ENCODE results near the gene CCDC184.
"Not testable (repeated sequence)": the region's sequence is repeated elsewhere in the genome, so short reads cannot be mapped to it uniquely, and the experiment has no call there.

Gene CCDC184

GRCh38 chr12:48183091-48183875, at the start of gene CCDC184:
Gene CCDC184, plus strand, starts transcription at chr12:48183644. Its CDS starts 479 bp downstream, at chr12:48184123.
- DNase-seq: peak; percentile 63

DNA sequence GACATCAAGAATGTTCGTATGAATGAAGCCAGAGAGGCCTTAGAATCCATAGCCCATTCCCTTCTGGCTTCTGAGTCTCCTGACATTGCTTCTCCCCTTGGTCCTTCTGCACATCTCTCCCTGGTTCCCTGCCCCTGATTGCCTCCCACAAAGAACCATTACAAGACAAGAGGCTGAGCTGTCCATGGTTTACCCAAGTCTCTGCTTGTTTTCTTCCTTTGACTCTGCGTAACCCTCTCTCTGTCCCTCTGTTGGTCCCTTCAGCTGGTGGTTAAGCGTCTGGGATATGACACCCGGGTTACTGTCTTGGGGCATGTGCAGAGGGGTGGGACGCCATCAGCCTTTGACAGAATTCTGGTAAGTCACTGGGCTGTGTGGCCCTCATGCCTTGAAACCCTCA, 48.4 kb upstream of the CCDC184 start:
- DNase-seq: no peak

GRCh38 chr12:48142818-48143674, 40.4 kb upstream of the CCDC184 start:
- DNase-seq: no peak

- DNase-seq: no peak
These were observed 39.5 kb upstream of the CCDC184 start for GRCh38 chr12:48143898-48144297.

DNA sequence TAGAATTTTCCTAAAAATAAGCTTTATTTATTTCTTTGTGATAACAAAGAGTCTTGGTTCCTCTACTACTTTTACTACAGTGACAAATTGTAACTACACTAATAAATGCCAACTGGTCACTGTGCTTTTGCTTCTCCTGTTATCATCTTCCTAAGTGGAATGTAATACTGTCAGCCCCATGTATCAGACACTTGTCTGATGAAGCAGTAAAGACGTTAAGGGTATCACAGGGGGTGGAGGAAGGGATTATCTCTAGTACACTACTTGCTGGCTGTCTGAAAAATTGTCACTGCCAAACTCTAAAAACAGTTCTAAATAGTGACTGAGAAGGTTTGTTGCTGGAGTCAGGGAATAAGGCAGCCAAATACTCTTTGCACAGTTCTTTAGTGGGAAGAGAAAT, 37.5 kb upstream of the CCDC184 start:
- no peak for DNase-seq

- DNase-seq: no peak
These were observed 32.2 kb upstream of the CCDC184 start for GRCh38 chr12:48151103-48151771.

DNA sequence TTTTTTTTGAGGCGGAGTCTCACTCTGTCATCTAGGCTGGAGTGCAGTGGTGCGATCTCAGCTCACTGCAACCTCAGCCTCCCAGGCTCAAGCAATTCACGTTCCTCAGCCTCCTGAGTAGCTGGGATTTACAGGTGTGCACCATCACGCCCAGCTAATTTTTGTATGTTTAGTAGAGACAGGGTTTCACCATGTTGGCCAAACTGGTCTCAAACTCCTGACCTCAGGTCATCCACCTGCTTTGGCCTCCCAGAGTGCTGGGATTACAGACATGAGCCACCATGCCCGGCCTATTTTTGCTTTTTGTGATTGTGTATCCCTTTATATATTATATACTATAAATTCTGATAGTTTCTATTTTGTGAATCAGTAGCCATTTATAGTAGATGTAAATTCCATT, 27.7 kb upstream of the CCDC184 start:
- DNase-seq: not testable (repeated sequence)

DNA sequence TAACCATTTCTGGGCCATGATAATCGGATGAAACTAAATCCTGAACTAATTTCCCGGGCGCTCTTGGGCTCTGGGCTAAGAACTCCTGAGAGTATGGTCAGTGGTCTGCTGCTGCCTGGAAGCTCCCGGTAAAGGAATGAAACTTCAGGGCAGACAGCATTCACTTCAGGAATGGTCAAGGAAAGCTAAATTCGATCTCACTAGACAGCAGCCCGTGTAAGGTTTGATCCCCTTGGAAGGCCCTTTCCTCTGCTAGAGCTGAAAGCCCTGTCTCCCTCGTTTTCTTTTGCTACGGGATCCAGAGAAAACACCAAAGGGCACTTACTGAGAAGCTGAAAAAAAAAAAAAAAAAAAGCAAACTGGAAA, 26.8 kb upstream of the CCDC184 start:
- no peak for DNase-seq

DNA sequence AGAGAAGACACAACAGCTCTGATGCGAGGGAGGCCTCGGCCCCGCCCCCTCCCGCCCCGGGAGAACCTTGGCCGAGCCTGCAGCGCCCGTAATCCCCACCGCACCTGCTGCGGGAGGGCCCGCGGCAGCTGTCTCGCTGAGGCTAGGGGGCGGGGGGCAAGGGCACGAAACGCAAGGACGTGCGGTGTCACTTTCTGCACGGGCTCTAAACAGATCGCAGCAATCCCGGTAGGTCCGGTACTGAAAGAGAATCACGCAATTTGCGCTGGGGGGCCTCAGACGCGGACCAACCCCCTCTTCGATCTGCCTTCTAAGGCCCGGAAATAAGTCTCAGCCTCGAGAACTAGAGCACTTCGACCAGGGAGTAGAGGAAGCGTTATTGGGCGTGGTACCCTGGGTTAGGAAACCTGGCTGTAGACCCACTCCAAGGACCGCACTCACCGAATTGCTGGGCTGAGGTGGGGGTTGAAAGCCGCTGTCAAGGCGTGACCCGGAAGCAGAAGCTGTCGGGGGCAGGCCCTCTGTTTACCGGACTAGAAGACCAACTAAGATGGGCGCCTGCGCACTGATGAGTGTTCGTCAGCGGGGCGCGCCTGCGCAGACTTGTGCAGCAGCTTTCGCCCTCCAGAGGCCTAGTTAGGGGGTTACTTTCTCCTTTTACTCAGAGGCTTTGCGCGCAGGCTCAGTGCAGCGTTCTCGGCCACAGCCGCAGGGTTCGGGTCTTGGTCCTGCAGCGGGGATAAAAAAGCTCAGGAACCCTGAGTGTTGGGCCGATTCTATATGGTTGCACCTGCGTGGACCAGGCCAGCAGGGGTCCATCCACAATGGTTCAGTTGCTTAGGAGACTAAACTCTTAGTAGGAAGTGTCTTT, 26.2 kb upstream of the CCDC184 start, which contains the start of gene ASB8:
Gene ASB8 (minus strand): TSS at position 498 of the 871 bp plus-strand sequence. CDS start 4,019 bp downstream, outside the sequence.
- peak; percentile 97 for DNase-seq

GRCh38 chr12:48157889-48158370, 25.5 kb upstream of the CCDC184 start:
- no peak for DNase-seq

DNA sequence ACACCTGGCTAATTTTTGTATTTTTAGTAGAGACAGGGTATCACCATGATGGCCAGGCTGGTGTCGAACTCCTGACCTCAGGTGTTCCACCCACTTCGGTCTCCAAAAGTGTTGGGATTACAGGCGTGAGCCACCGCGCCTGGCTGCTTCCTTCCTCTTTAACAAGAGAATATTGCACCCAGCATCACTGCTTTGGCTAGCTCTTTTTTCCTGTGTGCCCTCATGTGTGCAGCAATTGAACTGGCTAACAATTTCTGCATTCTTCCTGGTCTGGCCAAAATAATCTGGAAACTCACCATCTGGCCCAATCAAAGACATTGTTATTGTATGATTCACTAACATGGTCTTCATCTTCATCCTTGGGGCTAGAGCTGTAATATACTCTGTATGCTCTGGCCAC, 23.4 kb upstream of the CCDC184 start:
- no peak for DNase-seq

DNA sequence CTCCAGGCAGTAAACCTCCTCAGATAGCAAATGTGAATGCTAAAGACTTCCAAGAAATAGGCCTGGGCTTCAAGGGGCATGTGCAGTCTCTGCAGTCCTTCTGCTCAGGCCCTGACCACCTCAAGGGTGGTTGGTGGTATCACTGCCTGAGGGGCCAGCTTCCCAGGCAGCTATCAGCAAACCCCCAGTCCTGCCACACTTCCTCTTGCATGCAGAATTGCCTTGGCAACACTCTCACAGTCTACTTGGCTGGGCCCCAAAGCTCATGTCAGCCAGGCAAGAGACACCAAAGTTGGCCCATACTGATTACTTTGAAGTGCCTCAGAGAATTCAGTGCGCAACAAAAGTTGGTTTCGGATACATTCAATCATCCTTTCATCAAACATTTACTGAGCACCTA, 22.6 kb upstream of the CCDC184 start:
- no peak for DNase-seq

DNA sequence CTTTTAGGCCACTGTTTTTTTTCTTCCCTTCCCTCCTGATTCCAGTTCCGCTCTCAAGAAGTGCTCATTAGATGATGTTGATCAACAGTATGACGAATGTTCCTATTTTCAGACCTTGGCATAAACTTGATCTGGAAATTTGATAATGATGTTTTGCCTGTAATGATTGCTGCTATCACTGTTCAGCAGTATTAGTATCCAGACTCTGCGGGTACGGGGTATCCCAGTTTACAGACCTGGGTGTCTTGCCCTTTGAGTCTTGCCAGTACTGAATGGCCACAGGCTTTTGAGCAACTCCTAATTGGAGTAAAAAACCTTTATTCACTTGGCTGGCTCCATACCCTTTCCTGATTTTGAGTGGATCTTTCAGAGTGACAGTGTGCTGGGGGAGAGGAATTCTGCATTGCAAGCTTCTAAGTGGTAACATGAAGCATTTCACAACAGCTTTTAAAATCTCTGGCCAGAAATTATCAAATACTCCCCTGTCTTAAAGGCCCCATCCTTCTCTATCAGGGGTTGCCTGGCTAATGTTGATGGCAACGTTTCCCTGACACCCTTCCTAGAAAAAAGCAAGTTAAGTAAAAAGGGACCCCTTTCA, 20.2 kb upstream of the CCDC184 start:
- DNase-seq: no peak

- DNase-seq: no peak
These were observed 19.0 kb upstream of the CCDC184 start for GRCh38 chr12:48164451-48164850.

- DNase-seq: peak; percentile 35
These were observed 18.1 kb upstream of the CCDC184 start for GRCh38 chr12:48165089-48165981.

GRCh38 chr12:48169011-48169410, 14.4 kb upstream of the CCDC184 start:
- DNase-seq: no peak

- DNase-seq: no peak
These were observed 7.6 kb upstream of the CCDC184 start for GRCh38 chr12:48175613-48176416.

DNA sequence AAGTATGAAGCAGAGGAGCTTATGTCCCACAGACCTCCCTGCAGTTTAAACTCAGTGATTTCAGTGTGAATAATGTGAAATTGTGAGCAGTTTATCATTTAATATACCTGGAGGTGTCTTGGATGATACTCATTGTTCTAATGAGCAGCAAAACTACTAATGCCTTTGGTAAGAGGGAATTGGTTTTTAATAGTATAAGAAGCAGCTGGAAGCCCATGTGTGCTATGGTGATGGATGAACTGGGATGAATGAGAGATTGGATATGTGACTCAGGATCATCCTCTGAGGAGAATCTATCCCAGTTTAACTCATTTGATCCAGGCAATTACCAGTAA, 7.1 kb upstream of the CCDC184 start:
- DNase-seq: no peak

DNA sequence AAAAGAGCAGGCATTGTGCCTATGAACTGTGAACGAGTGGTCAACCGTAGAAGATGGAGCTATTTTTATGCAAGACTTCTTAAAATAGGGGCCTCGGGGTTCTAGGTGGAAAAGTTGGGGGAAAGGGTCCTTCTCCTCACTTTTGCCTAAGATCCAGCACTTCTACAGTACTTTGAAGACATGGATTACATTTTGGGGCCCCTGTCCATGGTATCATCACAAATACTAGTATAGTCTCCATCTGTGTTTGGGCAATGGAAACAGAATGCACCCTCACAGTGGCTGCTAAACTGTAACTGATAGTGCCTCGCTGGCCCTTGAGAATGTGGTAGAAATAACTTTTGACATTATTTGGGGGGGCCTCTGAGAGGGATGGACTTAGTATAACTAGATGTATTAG, 5.5 kb upstream of the CCDC184 start:
- no peak for DNase-seq

DNA sequence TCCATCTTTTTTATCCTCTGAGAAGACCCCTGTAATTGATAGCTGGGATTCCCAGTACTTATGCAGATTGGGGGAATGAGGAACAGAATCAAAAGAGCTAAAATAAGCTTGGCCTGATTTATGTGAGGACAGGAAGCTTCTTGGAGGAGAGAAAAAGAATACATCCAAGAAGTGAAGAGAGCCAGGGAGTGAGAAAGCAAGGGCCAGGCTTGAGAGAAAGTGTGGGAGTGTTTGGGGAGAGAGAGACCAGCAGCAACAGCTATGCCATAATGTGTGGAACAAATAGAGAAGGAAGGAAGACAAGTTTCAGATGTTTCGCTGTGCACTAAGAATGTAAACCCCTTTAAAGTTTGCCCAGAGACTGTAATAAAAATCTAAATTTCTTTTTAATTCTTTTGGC, 4.0 kb upstream of the CCDC184 start:
- no peak for DNase-seq

Data from DMS153 (cell line).